Measurements from ENCODE around the gene SPOCK1.
"Not testable (repeated sequence)": the region's sequence is repeated elsewhere in the genome, so short reads cannot be mapped to it uniquely, and the experiment has no call there.

The SPOCK1 gene

DNA sequence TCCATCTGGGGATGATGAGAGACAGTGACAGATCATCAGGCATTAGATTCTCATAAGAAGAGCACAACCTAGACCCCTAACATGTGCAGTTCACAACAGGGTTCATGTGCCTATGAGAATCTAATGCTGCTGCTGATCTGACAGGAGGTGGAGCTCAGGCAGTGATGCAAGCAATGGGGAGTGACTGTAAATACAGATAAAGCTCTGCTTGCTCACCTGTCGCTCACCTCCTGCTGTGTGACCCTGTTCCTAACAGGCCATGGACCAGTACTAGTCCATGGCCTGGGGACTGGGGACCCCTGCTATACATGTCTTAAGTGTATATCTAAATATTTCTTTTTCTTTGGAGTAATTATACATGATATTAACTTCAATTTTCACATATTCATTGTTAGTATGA, 265.8 kb downstream of the SPOCK1 start:
- not testable (repeated sequence) for DNase-seq (ENCODE audit: low read depth in 4 of 4, low spot score in 1 of 4)

DNA sequence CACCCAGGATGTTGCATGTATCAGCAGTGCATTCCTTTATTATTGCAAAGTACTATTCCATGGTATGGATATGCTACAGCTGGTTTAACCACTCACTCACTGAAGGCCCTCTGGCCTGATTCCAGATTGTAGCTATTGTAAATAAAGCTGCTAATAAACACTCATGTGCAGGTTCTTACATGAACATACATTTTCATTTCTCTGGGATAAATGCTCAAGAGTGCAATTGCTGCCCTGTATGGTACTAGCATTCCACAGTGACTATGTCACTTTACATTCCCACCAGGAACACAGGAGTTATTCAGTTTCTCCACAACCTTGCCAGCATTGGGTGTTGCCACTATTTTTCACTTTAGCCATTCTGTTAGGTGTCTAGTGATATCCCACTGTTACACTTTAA, 267.6 kb downstream of the SPOCK1 start:
- no peak for DNase-seq (ENCODE audit: low read depth in 4 of 4, low spot score in 1 of 4)

DNA sequence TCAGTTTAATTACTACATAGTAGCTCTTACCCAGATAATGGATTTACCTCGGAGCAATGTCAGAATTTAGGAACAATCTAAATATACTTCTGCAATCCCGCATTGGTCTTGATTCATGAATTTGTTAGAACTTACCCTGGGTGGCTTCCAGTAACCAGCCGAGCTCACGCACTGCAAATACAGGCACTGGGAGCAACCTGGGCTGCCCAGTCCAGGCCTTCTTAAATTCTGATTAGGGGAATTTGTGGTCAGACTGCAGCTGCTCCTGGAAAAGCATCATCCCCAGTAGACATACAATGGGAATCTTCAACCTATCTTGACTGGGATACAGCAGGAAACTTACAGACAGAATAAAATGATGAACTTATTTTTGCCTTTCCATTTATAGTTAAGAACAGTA, 270.3 kb downstream of the SPOCK1 start:
- no peak for DNase-seq (ENCODE audit: low read depth in 4 of 4, low spot score in 1 of 4)

DNA sequence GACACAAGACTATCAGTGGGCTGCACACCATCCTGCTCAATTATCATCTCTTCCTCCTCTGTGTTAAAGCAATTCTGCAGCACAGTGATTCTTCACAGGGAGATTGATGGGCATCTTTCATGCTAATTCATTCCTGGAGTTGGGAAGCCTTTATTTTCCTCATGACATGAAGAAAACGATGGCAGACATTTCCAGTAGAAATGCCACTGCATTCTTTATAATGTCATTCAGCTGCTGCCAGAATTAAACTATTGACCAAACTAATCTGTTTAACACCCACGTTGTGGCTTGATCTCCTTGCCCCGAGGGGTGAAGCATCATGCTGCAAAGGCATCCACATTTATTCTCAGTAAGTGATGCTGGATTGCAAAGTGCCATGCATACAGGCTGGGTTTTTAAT, 273.0 kb downstream of the SPOCK1 start:
- DNase-seq (ENCODE audit: low read depth in 4 of 4, low spot score in 1 of 4), result no peak

DNA sequence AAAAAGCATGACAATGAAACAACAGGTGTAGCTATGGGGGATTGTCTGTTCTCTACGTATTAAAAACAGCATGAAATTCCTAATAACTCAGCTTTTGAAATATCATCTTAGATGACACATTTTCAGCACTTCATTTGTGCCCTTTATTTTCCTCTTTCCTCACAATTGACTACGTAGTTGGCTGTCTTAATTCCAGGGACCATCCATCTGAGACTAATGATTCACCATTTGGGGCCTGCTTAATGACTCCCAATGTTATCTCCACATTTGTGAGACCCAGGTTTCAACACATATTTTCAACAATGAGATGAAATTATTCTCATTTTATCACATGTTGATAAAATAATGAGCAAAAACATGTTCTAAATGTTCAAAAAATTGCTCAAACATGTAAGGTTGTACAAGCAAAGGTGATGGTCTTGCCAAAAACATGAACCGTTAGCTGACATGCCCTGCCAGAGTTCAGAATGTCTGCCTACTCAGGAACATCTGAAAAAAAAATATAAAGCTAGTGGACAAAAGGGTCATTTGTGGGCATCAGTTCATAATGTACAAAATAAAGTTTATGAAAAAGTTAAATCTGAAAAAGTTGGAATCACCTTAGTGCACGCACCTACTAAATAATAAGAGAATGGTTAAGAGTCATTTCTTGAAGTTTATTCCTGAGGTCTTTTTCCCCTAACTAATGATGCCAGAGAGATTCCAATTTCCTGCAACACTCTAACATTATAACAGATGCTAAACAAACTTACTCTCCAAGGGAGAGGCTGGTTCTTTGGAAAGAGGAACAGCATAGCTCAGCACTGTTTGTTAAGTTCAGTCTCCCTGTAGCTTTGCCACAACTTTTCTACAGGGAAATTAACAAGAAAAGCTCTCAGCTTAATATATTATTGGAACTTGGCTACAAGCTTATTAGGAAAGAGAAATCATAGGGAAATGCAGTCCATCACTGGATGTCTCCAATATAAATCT, 275.5 kb downstream of the SPOCK1 start:
- no peak for DNase-seq (ENCODE audit: low read depth in 4 of 4, low spot score in 1 of 4)

DNA sequence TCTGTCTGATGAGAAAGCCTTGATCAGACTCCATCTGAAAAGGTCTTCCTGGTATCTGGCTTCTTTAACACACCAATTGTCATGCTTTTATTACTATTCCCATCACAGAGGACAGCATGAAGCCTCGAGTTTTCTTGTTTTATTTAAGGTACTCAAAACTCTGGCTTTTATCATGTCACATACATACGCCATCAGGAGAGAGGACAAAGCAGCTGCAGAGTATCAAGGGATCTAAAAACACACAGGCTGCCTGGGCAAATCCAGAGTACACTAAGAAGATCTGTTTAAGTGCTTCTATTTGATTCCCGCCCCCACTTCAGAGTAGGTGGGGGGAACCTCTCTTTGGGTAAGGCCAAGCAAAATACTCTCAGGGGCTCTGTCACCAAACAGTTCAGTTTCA, 277.2 kb downstream of the SPOCK1 start:
- DNase-seq (ENCODE audit: low read depth in 4 of 4, low spot score in 1 of 4), result no peak

DNA sequence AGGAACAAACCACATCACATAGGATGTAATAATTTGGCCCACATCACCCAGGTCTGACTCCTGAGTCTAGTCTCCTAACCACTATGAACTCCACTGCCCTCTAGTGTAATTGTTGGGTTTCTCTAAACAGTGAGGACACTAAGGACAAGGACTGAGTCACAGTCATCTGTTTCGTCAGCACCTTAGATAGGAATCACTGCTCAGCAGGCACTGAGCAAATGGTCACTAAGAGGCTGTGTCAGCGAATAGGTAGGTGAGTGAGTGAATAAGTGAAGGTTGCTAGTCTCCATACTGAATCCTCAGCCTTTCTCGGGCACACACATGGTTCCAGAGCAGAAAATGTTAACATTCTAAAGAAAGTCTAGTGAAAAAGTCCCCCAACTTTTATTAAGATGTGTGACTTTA, 278.6 kb downstream of the SPOCK1 start:
- DNase-seq (ENCODE audit: low read depth in 4 of 4, low spot score in 1 of 4), result no peak

DNA sequence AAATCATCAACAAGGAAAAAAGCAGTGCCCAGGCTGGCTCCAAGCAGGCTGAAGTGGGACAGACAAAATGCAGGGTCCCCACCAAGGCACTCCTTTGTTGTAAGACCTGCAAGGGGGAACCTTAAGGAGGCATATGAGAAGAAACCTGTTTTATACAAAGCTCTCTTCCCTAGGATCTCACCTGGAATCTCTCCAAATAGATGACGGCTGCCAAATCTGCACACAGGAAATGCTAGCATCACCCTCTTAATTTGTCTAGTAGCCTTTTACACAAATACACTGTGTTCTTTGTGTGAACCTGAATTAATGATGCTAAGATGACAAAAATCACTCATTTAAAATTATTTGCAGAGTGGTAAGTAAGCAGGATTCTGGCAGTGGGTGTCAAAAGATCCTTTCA, 280.2 kb downstream of the SPOCK1 start:
- no peak for DNase-seq (ENCODE audit: low read depth in 4 of 4, low spot score in 1 of 4)

DNA sequence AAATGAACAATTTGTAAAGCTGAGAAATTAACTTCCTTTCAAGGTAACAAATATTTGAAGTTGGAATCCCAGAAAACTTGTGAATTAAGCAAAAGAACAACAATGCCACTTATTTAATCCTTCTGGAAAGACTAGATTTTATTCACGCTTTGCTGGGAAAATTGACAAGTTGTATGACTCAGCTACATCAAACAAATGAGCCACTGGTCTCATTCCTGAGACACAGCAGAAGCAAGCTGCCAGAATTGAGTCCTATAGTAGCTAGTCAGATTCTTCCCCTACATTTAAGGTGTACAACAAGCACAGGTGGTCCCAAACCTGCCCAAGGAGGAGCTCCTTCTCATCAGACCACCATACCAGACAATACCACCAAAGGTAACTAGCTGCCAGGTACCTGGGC, 280.7 kb downstream of the SPOCK1 start:
- DNase-seq (ENCODE audit: low read depth in 4 of 4, low spot score in 1 of 4), result no peak

DNA sequence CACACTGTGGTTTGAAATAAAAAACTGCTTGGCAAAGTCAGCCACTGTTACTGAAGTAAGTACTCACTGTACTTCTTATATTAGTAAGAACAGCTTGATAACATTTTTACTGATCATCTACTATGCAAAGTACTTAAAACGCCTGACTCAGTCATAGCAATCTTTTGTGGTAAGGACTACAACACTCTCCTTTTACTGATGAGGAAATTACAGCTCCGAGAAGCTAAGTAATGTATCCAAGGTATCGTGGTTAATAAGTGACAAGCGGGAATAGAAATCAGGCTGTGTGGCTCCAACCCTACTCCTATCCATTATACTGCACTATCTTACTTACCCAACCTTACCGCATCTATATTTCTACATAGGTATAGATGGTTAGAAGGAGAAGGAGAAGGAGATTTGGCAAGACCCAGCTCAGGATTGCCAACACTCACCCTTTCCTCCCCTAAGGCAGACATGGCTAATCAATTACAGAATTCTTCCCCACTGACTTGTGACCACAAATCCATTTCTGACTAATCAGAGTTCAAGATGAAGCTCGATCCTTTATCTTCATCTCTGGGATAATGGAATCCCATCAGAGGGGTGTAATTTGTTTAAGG, 281.4 kb downstream of the SPOCK1 start:
- DNase-seq (ENCODE audit: low read depth in 4 of 4, low spot score in 1 of 4), result no peak

DNA sequence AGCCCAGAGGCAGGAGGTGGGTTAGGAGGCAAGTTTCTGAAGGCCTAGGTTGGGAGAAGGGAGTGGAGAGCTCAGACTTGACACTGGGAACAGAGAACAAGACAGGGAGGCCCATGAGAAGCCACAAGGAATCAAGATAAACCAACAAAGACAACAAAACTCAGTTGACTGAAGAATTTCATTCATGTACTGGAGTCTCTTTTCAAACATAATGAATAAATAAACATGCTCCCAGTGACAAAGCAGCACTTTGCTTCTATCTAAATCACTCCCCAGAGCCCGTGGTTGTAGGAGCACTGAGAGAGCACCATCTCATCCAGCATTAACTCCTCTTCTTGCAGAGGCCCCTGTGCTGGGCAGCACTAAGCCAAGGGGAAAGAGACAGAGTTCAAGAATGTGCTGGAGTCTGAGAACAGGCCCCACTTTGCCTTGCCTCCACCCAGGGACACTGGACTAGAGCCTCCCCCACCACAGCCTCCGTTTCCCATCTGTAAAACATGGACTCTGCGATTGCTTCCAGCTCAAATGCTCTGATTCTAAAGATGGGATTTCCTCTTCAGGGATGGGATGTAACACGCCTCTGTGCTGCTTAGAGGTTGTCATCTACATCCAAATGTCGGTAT, 282.0 kb downstream of the SPOCK1 start:
- no peak for DNase-seq (ENCODE audit: low read depth in 4 of 4, low spot score in 1 of 4)

DNA sequence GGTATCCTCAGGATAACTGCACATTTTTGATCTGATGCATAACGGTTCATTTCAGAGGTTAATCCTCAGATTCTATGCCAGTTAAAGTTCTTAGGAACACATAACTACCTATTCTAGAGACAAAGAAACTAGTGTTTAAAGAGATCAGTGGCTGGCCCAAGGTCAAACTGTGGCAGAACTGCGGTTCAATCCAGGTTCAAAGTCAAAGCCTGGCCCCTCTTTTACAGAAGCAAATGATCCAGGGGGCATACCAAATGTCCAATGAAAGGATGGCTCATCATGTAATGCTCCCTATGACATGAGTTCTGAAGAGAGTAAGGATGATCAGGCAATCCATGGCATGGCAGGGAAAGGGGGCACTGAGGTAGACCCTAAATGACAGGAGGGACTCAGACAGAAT, 283.3 kb downstream of the SPOCK1 start:
- no peak for DNase-seq (ENCODE audit: low read depth in 4 of 4, low spot score in 1 of 4)

DNA sequence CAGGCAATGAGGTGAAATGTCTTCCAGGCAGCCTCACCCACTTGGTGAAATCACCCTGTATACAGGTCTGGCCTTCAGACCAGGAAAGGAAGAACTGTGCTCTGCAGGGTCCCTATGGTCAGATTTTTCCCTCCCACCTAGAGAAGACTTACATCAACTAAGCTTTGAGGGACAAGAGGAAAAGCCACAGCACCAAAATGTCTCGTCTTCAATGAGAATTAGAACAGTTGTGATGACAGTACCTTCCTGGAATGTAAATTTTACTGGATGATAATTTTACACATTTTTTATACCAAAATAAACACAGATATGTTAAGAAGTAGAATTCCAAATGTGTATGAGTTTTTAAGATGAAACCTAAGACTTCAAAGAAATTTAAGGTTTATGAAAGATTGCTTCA, 283.9 kb downstream of the SPOCK1 start:
- no peak for DNase-seq (ENCODE audit: low read depth in 4 of 4, low spot score in 1 of 4)

DNA sequence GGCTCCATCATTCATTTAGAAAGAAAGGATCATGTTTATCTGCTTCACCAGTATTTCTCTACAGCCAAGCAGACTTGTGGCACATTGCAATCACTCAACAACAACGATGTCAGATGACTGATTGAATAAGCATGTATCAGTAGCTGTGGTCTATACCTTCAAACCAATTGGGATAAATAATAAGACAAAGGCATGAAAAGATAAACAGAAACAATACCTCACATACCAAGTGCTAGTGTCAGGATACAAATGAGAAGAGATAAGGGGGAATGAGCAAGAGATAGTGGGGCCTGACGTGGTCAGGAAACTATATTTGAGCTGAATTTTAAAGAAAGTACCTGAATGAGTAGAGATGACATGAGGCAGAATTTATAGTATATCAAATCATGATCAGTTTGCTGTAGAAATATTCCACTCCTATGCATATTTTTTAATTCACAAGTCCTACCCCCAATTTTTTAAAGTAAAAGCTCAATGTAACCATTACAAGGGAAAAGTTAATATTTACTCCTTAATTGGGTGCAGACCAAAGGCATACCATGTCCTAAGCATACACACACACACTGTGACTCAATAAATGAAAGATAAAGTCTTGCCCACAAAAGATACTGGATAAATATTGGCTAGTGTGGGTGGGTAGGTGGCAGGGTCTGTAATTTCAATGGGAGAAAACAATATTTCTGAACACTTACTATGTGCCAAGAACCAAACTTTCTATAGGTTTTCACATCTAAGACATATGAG, 284.5 kb downstream of the SPOCK1 start:
- no peak for DNase-seq (ENCODE audit: low read depth in 4 of 4, low spot score in 1 of 4)

DNA sequence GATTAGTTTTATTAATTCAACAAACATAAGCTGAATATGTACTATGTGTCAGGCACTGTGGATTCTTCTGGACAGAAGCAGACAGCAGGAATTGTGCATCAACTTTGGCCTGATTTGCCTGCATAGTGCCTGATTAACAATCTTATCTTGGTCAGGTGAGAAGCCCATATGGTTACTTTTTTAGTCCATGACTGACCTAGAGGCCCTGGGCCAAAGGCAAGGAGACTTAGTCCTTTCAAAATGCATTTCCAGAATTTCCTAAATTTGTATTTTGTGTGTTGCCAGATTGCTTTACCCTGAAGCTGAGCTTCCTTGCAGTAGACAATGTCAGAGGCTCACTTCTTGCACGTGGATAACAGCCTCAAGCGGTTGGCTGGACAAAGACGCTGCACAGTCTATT, 286.7 kb downstream of the SPOCK1 start:
- no peak for DNase-seq (ENCODE audit: low read depth in 4 of 4, low spot score in 1 of 4)

DNA sequence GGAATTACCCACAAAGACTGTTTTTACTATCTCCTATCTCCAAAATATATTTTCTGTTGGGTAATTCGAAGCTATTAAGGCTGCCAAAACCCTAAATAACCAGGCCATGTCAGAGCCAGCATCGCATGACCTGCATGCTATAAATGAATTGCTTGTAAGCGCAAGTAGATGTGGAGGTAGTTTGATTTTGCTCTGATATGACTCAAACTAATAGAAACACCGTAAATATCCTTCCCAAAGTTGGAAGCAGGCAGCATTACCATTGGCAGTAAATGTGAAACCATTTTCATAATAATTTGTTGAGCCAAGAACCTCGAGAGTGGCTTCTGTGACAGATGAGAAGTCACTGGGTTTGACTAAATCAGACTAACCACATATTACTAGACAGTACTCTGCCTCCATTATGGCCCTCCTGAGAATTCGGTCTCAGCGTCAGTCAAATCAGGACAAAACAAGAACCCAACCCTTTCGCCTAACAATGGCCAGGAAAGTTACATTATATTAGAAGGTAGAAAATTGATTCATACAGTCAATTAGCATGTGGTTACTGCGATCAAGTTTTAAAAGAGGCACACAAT, 289.8 kb downstream of the SPOCK1 start:
- no peak for DNase-seq (ENCODE audit: low read depth in 4 of 4, low spot score in 1 of 4)

DNA sequence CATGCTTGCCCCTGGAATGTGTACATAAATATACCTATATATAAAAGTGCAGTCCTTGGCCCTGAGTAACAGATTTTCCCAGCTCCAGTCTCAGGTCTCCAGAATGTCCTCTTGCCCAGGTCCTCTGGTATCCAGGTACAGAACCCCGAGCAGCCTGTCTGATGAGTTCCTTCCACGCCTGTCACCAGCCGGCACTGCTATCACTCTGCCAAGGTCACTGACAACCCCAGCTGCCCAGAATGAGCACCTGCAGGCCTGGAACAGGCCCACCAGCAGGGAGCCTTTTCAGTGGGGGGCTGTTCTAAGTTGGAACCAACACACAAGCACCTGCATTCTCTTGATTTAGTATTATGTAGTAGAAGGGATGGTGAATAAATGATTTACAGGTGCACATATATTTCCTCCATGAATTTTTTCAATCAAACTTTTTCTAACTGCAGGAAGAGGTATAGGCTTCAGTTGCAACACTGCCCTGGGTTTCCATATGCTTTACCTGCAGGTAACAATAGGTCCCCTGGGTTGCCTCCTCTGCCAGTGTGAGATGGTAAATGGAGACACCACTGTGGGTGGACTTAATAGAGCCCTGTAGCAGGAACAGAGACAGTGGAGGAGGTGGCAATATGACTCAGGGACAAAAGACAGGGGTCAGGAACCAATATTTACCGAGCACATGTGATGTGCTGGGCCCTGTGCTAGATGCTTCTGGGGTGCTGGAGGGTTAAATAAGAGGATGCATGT, 291.9 kb downstream of the SPOCK1 start:
- DNase-seq (ENCODE audit: low read depth in 4 of 4, low spot score in 1 of 4), result no peak

DNA sequence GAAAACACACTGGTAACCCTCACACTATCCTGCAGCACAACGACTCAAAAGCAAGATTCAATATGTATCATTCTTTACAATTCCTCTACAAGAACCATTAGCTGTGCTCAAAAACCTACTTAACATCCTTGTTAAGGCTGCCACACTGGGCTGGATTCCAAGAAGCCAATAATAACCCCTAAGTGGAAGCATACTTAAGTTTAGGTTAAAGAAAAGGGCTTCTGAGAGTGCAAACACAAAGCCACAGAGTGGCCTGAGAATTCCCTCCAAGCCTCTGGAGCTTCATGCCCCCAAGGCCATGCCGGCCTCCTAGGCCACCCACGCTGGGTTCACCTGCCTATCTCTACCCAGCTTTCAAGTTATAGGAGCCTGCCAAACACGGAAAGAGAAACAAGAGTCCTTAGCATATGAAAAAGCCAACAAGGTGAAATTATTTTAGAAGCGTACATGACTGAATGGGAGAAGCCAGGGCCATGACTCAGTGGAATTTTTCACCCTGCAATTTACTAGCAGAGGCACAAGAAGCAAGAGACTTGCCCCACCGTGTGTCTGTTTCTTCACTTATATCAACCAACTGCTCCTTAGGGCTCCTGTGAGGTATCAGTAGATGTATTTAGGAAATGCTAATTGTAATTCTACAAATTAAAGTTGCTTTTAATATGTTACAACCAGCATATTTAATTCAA, 293.0 kb downstream of the SPOCK1 start:
- DNase-seq (ENCODE audit: low read depth in 4 of 4, low spot score in 1 of 4), result no peak

DNA sequence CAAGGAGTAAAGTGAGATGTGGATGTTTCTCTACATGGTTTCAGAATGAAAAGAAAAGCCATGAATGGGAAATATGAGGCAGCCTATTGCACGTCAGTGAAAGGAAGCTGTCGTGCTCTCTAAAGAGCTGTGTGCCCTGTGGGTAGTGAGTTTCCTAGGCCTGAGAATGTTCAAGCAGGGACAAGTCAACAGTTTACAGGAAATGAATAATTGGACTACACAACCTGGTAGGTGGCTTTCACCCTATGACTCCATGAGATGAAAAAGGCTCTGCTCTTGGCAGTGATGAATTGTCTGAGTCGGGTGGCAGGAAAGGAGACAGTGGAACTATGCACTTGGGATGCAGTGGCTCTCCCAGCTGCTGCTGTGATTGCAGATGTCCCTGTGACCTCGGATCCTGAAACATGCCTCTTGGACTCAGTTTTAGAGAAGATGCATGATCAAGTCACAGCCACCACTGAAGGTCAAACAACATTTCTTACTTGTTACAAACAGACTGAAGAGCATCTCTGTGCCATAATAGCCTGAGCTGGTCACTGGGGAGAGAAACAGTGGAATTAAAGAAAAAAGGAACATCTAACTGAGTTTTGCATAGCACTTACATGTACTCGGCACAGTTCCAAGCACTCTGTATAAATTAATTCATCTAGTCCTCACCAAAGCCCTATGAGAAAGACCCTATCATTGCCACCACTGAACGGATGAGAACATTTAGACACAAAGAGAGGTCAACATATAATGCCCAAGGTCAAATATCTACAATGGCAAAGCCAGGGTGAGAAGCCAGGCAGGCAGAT, 293.7 kb downstream of the SPOCK1 start:
- no peak for DNase-seq (ENCODE audit: low read depth in 4 of 4, low spot score in 1 of 4)
